ENCODE results near the gene CEP57L1.

GRCh38 chr6:109105681-109106080, 10.4 kb downstream of the CEP57L1 start:
- TF ChIP-seq EP300 (IDR thresholded peaks at IDR 0.05; ENCODE audit: borderline replicate concordance in 1 of 2, control insufficient read depth in 1 of 2, low read depth in 2 of 2, low read length in 2 of 2) (no peak), PBX3 (IDR thresholded peaks at IDR 0.05; ENCODE audit: insufficient replicate concordance, low read depth, low read length) (no peak), CTCF (IDR thresholded peaks at IDR 0.05 in 2 of 3, conservative IDR thresholded peaks at IDR 0.05 in 1 of 3; ENCODE audit: control insufficient read depth in 2 of 3, extremely low read depth in 1 of 3, insufficient read depth in 1 of 3, low read depth in 3 of 3, low read length in 3 of 3) (no peak)
